Effector memory CD8-positive, alpha-beta T cell (primary cell): ENCODE data around the gene CLEC2D.

ENCODE experiments used
- ATAC-seq: fragments of 150-1000 bp; cut with Tn5 transposase; replicated peaks from 2 replicates; pipeline ENCODE4 v1.10.0; 2021; ENCODE audit warnings: mild to moderate bottlenecking, moderate library complexity
- DNase-seq, 3 experiments: peaks; one replicate each; pipeline ENCODE4 v3.0.0; 2021
- H3K27ac Mint-ChIP-seq, 2 donors: one replicate each; pipeline ENCODE4 v1.8.0; 2022; ENCODE audit warnings: mild to moderate bottlenecking in 2 of 2, mixed read lengths in 2 of 2, moderate library complexity in 2 of 2
- H3K27me3 Mint-ChIP-seq, 2 donors: one replicate each; pipeline ENCODE4 v1.8.0; 2022; ENCODE audit warnings: mixed read lengths in 2 of 2
- H3K36me3 Mint-ChIP-seq: one replicate; pipeline ENCODE4 v1.8.0; 2022; ENCODE audit warnings: mild to moderate bottlenecking, moderate library complexity, mixed read lengths; ENCODE audit not compliant: insufficient read depth
- H3K4me1 Mint-ChIP-seq, 2 donors: one replicate each; pipeline ENCODE4 v1.8.0; 2022; ENCODE audit warnings: low read depth in 2 of 2, mixed read lengths in 2 of 2
- H3K4me3 Mint-ChIP-seq, 2 donors: one replicate each; pipeline ENCODE4 v1.8.0; 2022; ENCODE audit warnings: mild to moderate bottlenecking in 2 of 2, mixed read lengths in 2 of 2, moderate library complexity in 2 of 2
- H3K9me3 Mint-ChIP-seq, 2 donors: one replicate each; pipeline ENCODE4 v1.8.0; 2022; ENCODE audit warnings: mixed read lengths in 2 of 2
- total RNA-seq, 9 experiments: gene quantifications; one replicate each; lab custom pipeline; 2026; lab: John Stamatoyannopoulos, UW

CLEC2D gene
- 198 to 575 (median 425) reads per million in 9 experiments for total RNA-seq

GRCh38 chr12:9669534-9669933 lies at the start of gene CLEC2D:
TSS of gene CLEC2D (plus strand) at chr12:9669713. CDS start at chr12:9669735, 22 bp downstream.
- Mint-ChIP-seq H3K36me3 (peaks cover 61% of the 10 kb centered on the region), H3K27me3 (no peaks in the 10 kb centered on the region), H3K4me1 (peaks cover 50 to 61% of the 10 kb centered on the region in 2 donors), H3K27ac (peak within 1 kb of the TSS; percentile 90 to 92), H3K9me3 (no peaks in the 10 kb centered on the region), H3K4me3 (peak within 1 kb of the TSS; percentile 75 to 93)
- ATAC-seq, result peak; percentile 44
- peak in 2 of 3 experiments; percentile 37 to 40 for DNase-seq

- H3K27me3 Mint-ChIP-seq, result no peaks in the 10 kb centered on the region
- no peak overlapping the region for H3K4me3 Mint-ChIP-seq
- no peak for ATAC-seq
- H3K4me1 Mint-ChIP-seq, result peaks cover 9 to 11% of the 10 kb centered on the region in 2 donors
- H3K27ac Mint-ChIP-seq, result no peak overlapping the region
- H3K36me3 Mint-ChIP-seq, result peaks cover 3% of the 10 kb centered on the region
- H3K9me3 Mint-ChIP-seq, result peaks cover 2 to 20% of the 10 kb centered on the region in 2 donors
- DNase-seq, result no peak
These were observed 44.5 kb upstream of the CLEC2D start for GRCh38 chr12:9625019-9625418.

- peaks cover 2 to 20% of the 10 kb centered on the region in 2 donors for H3K9me3 Mint-ChIP-seq
- no peaks in the 10 kb centered on the region for H3K27me3 Mint-ChIP-seq
- peaks cover 3 to 9% of the 10 kb centered on the region in 2 donors for H3K4me1 Mint-ChIP-seq
- ATAC-seq, result no peak
- no peak for DNase-seq
- no peak overlapping the region for H3K27ac Mint-ChIP-seq
- H3K36me3 Mint-ChIP-seq, result peaks cover 3% of the 10 kb centered on the region
- no peak overlapping the region for H3K4me3 Mint-ChIP-seq
These were observed 43.2 kb upstream of the CLEC2D start for GRCh38 chr12:9626291-9626690.

DNA sequence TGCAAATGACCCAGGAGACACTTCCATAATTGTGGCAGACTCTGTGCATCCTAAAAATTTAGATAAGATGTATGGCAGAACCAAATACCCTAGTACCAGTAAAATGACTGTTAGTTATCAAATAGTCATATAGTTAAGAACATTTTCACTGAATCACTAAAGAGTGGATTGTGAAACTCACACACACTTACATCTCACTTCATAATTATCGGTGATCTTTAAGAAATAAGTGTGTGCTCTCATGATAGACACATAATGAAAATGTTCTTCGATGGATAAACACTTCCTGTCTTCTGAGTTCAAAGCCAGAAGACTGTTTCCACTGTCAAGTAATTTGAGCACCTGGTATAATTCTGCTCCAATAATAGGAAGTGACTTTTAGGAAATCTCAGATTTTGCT lies 42.7 kb upstream of the CLEC2D start:
- Mint-ChIP-seq H3K27ac (no peak overlapping the region), H3K4me1 (peaks cover 3 to 9% of the 10 kb centered on the region in 2 donors), H3K9me3 (peaks cover 2 to 20% of the 10 kb centered on the region in 2 donors), H3K4me3 (no peak overlapping the region), H3K36me3 (peaks cover 3% of the 10 kb centered on the region), H3K27me3 (no peaks in the 10 kb centered on the region)
- ATAC-seq (no peak), DNase-seq (no peak)

GRCh38 chr12:9632766-9633165 lies 36.7 kb upstream of the CLEC2D start:
- Mint-ChIP-seq H3K27me3 (no peaks in the 10 kb centered on the region), H3K4me1 (peaks cover 24 to 41% of the 10 kb centered on the region in 2 donors), H3K36me3 (peaks cover 5% of the 10 kb centered on the region), H3K4me3 (no peak overlapping the region), H3K27ac (no peak overlapping the region), H3K9me3 (peaks cover 0 to 2% of the 10 kb centered on the region in 2 donors)
- ATAC-seq, result no peak
- DNase-seq, result no peak

DNA sequence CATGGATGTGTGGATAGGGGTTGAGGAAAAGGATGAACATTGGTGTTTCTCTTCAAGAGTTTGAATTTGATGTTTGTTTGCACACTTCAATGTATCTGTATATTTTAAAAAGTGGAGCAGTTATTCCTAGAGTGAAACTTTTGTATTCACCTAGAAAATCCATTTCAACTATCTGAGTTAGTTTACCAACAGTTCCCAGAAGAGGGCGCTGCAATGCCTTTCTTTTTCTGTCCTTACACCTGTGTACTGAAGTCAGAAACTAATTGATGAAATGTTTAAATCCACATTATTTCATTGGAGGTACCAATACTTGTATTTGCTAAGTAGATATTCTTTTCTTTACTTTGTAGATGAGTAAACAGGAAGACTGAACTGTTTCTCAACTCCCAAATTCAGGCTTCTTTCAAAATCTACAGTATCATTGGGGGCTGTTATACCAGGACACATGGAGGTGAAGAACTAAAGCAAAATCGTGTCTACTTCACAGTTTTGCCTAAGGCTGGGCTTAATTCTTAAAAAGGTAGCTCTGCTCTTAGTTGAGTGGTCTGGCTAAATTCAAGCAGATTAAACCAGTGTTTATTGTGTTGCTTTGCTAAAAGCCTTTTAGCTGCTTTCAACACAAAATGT lies 35.2 kb upstream of the CLEC2D start:
- H3K9me3 Mint-ChIP-seq, result no peaks in the 10 kb centered on the region
- no peaks in the 10 kb centered on the region for H3K27me3 Mint-ChIP-seq
- H3K4me3 Mint-ChIP-seq, result peak overlapping the region; percentile 13 to 62
- H3K36me3 Mint-ChIP-seq, result peaks cover 5% of the 10 kb centered on the region
- H3K27ac Mint-ChIP-seq, result peak overlapping the region; percentile 66 to 89
- peaks cover 29 to 48% of the 10 kb centered on the region in 2 donors for H3K4me1 Mint-ChIP-seq
- DNase-seq (peak; percentile 78 to 85 (median 84)), ATAC-seq (peak; percentile 87)

GRCh38 chr12:9634969-9635754 lies 34.4 kb upstream of the CLEC2D start:
- no peak for ATAC-seq
- Mint-ChIP-seq H3K27ac (peak overlapping the region; percentile 3 to 46), H3K4me3 (no peak overlapping the region), H3K4me1 (peaks cover 29 to 50% of the 10 kb centered on the region in 2 donors), H3K36me3 (peaks cover 5% of the 10 kb centered on the region), H3K9me3 (no peaks in the 10 kb centered on the region), H3K27me3 (no peaks in the 10 kb centered on the region)
- DNase-seq, result no peak

DNA sequence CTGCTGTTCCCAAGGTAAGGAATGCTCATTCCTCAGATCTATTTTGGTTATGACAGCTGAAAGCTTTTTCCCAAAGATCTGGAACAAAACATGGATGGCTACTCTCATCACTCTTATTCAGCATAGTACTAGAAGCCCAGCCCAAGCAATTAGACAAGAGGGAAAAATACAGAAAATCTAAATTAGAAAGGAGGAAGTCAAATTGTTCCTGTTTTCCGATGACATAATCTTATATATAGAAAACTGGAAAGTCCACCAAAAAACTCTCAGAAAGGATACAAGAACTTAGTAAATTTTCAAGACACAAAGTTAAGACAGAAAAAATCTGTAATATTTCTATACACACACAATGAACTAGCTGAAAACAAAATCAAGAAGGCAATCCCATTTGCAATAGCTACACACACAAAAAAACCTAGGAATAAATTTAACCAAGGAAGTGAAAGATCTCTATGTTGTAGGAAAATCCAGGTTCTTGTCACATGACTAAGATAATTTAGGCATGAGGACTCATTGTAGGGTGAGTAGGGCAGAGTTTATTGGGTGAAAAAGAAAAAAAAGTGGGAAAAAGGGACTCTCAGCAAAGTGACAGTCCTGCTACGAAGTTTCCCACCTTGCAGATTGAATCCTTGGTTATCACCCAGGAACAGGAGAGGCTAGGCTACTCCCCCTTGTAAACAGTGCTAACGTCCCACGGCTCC lies 33.2 kb upstream of the CLEC2D start:
- no peaks in the 10 kb centered on the region for H3K27me3 Mint-ChIP-seq
- H3K9me3 Mint-ChIP-seq, result no peaks in the 10 kb centered on the region
- peak overlapping the region; percentile 3 to 46 for H3K27ac Mint-ChIP-seq
- peaks cover 30 to 48% of the 10 kb centered on the region in 2 donors for H3K4me1 Mint-ChIP-seq
- peaks cover 5% of the 10 kb centered on the region for H3K36me3 Mint-ChIP-seq
- DNase-seq (no peak), ATAC-seq (no peak)
- no peak overlapping the region for H3K4me3 Mint-ChIP-seq

DNA sequence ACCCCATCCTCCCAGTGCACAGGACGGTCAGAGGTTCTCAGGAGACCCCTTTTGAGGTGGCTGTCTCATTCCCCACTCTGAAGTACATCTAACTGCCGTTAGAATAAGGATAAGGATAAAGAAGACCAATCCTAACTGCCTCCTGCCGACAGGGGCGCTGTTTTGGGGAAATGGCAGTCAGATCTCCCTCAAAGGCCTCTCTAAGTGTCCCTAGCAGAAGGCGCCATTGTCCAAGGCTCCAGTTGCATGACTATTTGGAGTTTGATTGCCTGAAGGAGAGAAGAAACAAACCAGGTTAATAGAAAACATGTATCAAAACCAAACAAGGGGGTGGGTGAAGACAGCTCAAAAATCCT lies 32.7 kb upstream of the CLEC2D start:
- Mint-ChIP-seq H3K4me1 (peaks cover 32 to 51% of the 10 kb centered on the region in 2 donors), H3K4me3 (no peak overlapping the region)
- no peak for DNase-seq

GRCh38 chr12:9640024-9640423 lies 29.5 kb upstream of the CLEC2D start:
- Mint-ChIP-seq H3K27me3 (no peaks in the 10 kb centered on the region), H3K36me3 (no peaks in the 10 kb centered on the region), H3K4me3 (no peak overlapping the region), H3K27ac (no peak overlapping the region), H3K4me1 (peaks cover 28 to 48% of the 10 kb centered on the region in 2 donors), H3K9me3 (peaks cover 0 to 2% of the 10 kb centered on the region in 2 donors)
- ATAC-seq (no peak), DNase-seq (no peak)

More for the DNA sequence above, 32.7 kb upstream of the CLEC2D start:
- Mint-ChIP-seq H3K36me3 (peaks cover 5% of the 10 kb centered on the region), H3K9me3 (peaks cover 0 to 2% of the 10 kb centered on the region in 2 donors), H3K27ac (peak overlapping the region in 1 of 2 donors; percentile 46), H3K27me3 (no peaks in the 10 kb centered on the region)
- ATAC-seq, result no peak

- Mint-ChIP-seq H3K27ac (peak overlapping the region; percentile 79), H3K4me1 (peaks cover 34 to 45% of the 10 kb centered on the region in 2 donors), H3K36me3 (peaks cover 10% of the 10 kb centered on the region)
These were observed 26.8 kb upstream of the CLEC2D start for GRCh38 chr12:9642606-9643265.

DNA sequence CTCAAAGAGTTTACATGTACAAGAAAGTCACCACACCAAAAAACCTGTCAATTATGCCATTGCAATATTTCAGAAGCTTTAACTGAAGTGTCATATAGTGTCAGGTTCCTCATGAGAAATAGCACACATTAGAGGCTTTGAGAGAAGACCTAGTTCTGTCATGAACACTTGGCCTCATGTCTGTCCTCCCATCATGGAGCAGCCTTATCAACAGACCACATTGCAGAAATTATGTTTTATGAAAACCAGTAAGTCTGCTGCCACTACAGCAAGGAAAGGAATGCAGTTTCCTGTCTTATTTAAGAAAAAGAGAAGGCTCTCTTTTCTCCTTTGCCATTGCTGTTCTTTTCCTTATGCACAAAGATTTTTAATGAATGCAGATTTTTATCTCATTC lies 26.2 kb upstream of the CLEC2D start:
- peaks cover 34 to 44% of the 10 kb centered on the region in 2 donors for H3K4me1 Mint-ChIP-seq
- no peaks in the 10 kb centered on the region for H3K27me3 Mint-ChIP-seq
- H3K36me3 Mint-ChIP-seq, result peaks cover 16% of the 10 kb centered on the region
- H3K9me3 Mint-ChIP-seq, result peaks cover 0 to 5% of the 10 kb centered on the region in 2 donors
- DNase-seq, result no peak
- ATAC-seq, result no peak
- peak overlapping the region; percentile 39 to 64 for H3K4me3 Mint-ChIP-seq
- peak overlapping the region; percentile 79 for H3K27ac Mint-ChIP-seq

More at GRCh38 chr12:9642606-9643265, 26.8 kb upstream of the CLEC2D start:
- DNase-seq (no peak), ATAC-seq (no peak)
- H3K4me3 Mint-ChIP-seq, result peak overlapping the region; percentile 39 to 64
- no peaks in the 10 kb centered on the region for H3K27me3 Mint-ChIP-seq
- H3K9me3 Mint-ChIP-seq, result peaks cover 0 to 5% of the 10 kb centered on the region in 2 donors
